GM21717 (cell line): ENCODE results near the gene EOGT.

Experiments used
- ATAC-seq: cut with Tn5 transposase; IDR thresholded peaks from one replicate; pipeline ENCODE4 v1.9.1; 2021; ENCODE audit warnings: mild to moderate bottlenecking, moderate library complexity; ENCODE audit not compliant: unreplicated experiment

Gene EOGT

DNA sequence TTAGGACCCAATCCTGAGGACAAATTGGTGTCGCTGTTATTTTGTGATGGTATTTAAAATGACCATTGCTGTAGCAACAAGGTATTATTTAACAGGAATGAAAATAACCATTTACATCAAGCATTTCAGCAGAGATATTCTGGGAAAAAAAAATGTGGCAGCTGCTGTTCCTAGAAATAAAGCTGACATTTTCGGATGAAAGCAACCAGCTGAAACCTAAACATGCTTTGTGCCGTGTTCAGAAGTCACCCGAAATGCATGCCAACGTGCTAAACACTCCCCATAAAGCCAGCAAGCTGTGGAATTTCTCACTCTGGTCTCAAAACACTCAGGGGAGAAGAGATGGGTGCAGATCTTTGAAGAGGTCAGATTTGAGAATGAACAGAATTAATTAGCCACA, 49.6 kb downstream of the EOGT start:
- no peak for ATAC-seq

DNA sequence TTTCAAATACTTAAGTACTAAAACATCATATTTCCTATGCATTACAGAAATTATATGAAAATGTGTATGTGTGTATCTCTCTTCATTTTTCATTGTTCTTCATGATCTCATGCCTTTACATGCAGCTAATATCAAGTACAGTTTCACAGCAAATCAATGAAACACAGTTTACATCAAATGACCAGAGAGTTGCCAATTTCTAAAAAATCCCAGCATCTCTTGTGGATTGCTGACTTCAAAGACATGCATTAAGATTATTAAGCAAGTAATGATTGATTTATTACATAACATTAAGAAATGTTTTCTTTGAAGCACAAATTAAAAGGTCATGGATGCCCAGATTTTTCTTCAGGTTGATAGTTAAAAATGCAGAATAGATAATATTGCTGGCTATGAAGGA, 50.1 kb downstream of the EOGT start:
- ATAC-seq: no peak

DNA sequence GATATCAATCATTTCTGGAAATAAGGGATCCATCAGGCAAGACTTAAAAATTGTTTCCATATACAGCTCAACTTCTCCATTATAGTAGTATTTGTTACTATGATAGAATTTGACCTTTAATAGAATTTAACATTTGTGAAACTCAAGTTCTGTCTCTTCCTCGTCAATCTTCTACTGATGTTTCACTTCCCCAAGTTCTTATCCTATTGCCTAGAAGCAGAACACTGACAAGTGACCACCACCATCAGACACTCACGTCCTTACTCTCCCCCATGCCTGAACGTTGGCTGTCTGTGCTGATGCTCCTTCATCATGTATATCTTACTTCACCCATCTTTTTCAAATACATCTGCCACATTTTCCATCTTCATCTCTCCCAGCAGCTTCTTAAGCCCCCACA, 54.6 kb downstream of the EOGT start:
- ATAC-seq: no peak

DNA sequence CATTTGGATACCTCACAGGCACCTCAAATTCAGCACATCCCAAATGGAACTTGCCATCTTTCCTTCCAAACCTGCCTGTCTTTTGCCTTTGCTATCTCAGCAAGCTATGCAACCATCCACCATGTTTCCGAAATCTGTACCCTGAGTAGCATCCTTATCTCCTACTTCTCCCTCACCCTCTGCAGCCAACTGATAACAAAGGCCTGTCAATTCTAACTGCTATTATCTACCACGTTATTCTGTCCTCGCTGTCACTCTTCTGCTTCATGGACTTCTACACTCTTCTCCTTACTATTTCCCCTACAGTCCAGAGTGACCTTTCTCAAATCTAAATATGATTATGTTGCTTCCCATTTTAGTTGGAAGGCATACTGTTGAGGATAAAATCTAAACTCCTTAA, 55.6 kb downstream of the EOGT start:
- ATAC-seq: no peak

DNA sequence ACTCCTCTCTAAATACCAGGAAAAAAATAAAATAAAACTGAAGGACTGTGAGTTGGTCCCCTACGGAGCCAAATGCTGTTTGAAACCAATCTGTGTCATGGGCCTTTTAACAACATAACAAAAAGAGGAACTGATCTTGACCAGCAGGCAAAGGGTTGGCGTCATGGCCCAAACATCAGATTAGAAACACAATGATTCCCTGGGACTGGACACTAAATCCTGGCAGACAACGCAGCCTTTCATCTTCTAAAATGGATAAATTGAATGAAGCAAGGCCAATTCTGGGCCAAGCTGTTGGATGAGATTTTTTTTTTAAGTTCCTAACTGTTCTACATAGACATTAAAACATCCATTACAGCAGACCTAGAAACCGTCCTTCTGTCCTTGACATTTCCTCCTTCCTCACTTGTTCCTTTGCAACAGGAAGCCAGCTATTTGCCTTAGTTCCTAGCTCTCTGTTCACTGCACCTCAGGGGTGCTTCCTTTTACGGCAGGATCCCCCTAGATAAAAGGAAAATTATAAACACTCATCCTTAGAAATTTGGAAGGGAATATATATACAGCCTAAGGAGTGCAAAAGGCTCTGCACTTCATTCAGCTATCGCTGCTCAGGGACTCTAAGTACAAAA, 59.6 kb downstream of the EOGT start:
- ATAC-seq: no peak

DNA sequence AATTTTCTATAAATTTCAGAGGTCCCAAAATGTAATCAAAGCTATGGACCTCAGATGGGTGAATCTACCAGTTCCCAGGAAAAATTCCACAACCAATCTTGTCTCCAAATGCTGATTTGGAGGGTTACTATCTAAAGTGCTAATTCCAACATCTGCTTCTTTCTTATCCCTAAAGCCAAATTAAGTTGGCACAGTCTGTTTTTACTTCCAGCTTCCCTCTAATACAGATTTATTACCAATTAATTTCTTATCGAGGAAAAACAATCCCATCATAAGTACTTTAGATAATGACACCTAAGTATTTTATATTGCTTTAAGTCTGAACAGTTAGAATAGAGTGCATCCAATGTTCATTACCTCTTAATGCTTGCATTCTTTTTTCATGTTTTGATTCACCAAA, 68.3 kb downstream of the EOGT start:
- ATAC-seq: no peak

DNA sequence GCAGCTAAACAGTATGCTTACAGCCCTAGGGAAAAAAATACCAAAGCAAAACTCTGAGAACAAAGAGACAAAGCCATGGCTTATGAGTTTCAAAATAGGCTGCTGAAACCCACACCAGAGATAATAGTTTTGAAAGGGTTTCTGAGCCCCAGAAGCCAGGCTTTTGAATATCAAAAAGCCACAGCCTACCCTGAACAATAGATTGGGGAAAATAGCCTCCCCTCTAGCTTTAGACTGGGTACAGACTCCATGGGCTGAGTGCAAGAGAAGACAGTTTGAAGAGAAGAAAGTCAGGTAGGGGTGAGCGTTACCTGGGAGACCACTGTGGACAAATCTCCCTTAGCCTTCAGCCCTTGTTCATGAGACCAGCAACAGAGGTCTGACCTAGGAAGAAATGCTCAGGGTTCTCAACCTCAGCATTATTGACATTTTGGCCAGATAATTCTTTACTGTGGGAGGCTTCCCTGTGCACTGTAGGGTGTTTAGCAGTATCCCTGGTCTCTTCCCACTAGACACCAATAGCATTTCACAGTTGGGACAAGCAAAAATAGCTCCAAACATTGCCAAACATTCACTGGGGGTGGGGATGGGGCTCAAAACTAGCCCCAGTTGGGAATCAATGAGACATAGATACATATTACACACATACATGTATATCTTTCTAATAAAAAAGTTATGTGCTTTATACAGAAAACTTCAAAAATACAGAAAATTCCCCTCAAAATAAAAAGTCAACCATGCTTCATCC, 69.6 kb downstream of the EOGT start:
- ATAC-seq: no peak

DNA sequence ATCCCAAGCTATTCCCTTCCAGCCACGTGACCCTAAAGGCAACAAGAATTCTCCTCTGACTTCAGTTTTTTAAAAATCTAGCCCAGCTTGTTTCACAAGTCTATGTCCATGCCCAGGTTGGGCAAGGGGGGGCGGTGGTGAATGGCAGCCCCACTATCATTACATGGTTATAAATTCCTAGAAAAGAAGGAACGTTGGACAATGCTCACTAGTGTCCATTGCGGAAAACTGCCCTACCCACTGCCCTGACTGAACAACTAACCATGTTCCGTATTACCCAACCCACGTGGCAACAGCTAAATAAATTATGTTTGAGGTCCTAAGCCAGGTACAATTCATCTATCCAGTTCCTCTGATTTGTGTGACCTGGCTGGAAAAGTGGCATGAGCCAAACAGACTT, 72.4 kb downstream of the EOGT start:
- ATAC-seq: no peak

DNA sequence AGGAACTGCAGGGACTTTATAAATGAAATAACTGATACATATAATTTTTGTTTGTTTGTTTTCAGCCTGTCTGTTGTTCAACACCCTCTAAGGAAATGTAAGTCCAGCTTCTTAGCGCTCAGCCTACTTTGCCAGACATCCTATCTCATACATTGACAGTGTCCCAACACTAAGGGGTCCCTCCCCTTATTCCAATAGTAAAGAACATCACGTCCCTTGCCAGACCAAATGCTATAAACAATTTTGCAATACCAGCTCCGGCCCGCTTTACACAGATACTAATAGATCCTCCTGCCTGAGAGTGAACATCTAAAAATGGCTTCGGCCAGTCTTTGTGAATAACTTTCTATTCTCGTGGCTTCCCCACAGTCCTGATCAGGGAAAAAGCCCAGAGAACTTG, 76.6 kb downstream of the EOGT start:
- ATAC-seq: no peak

DNA sequence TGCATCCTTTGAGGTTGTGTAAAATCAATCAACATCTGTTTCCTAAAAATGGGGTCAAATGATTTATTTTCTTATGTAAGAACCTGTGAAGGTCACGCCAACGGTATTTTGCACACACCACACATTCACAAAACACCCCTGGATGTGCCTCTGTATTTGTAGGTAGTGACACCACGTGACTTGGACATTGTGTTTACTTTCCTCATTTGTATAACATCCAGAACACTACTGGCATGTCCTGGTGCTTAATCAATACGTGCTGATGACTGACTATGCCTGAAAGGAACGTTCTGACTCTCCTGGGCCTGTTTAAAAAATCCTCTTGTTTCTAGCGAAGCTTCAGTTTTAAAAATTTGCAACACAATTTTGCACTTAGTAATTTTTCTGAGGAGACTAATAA, 77.7 kb downstream of the EOGT start:
- no peak for ATAC-seq

DNA sequence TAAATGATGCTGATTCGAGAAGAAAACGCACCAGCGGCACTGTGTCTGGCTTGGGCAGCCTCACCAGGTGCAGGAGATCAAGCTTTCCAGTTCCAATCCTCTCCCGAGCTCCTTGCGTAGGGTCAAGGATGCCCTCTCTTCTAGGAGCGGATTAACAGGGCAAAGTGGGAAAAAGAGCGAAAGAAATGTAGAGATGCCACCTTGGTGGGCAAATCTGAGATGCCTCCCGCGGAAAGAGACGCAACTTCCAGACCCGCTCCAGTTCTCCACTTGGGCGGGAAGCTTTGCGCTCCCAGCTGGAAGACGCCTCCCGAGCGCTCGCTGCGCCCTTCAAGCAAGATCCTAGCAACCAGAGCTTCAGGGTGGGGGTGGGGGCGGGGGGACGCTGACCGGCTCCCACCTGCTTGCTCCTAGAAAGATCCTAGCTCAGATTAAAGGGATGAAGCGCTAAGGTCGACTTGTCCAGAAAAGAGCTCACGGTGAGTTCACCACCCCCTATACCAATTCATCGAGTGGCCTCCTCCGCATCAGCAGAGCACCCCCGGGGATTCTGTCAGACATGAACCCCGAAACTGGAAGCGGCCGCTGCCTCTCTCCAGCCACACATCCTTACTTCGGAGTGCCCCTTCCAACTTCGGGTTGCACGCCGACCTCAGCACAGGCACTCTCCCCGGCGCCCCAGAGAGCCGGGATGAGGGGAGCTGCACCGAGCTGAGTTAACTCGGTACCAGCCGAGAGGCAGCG, 81.9 kb downstream of the EOGT start:
- ATAC-seq: no peak
